ENCODE measurements around the gene SMYD3.

- TF ChIP-seq CTCF (IDR thresholded peaks at IDR 0.05; ENCODE audit: poor library complexity, severe bottlenecking) (no peak), POLR2AphosphoS5 (IDR thresholded peaks at IDR 0.05) (no peak), SMC3 (conservative IDR thresholded peaks at IDR 0.05; ENCODE audit: poor library complexity) (no peak), EZH2 (IDR thresholded peaks at IDR 0.05; ENCODE audit: borderline replicate concordance, insufficient read depth, low read length, poor library complexity, severe bottlenecking) (no peak), REST (IDR thresholded peaks at IDR 0.05; ENCODE audit: borderline replicate concordance) (no peak)
Observed at GRCh38 chr1:245810181-245810769, 696.8 kb downstream of the SMYD3 start.

Data from neural cell (in vitro differentiated cells).